HEK293 (cell line): ENCODE data around the gene RPL29.

Experiments
- BCL11A ChIP-seq: fragments of 450-650 bp; formaldehyde crosslinking; IDR thresholded peaks from 2 replicates; pipeline ENCODE4 v1.5.1; 2016; ENCODE audit warnings: low read depth, missing biosample characterization, missing genetic modification characterization
- BCL11B ChIP-seq: fragments of 450-650 bp; formaldehyde crosslinking; IDR thresholded peaks from 2 replicates; pipeline ENCODE4 v1.5.1; 2016; ENCODE audit warnings: low read depth, missing biosample characterization, missing genetic modification characterization
- CTCF ChIP-seq: fragments of 450-650 bp; formaldehyde crosslinking; IDR thresholded peaks from 2 replicates; pipeline ENCODE4 v1.5.1; 2016; ENCODE audit warnings: missing biosample characterization, missing genetic modification characterization
- PBX3 ChIP-seq: sonication (generic); formaldehyde crosslinking; IDR thresholded peaks from 2 replicates; pipeline ENCODE4 v1.8.1; 2022; ENCODE audit warnings: mild to moderate bottlenecking, moderate library complexity, missing genetic modification reagents
- REST ChIP-seq: fragments of 450-650 bp; formaldehyde crosslinking; IDR thresholded peaks from 2 replicates; pipeline ENCODE4 v1.5.1; 2016; ENCODE audit warnings: missing biosample characterization, missing genetic modification characterization
- ZBTB21 ChIP-seq: fragments of 450-650 bp; formaldehyde crosslinking; IDR thresholded peaks from 2 replicates; pipeline ENCODE4 v1.5.1; 2017; ENCODE audit warnings: missing biosample characterization, missing genetic modification characterization
- ZNF221 ChIP-seq: fragments of 450-650 bp; formaldehyde crosslinking; IDR thresholded peaks from 2 replicates; pipeline ENCODE4 v1.5.1; 2017; ENCODE audit warnings: missing biosample characterization, missing genetic modification characterization, borderline replicate concordance
- ZNF223 ChIP-seq: fragments of 450-650 bp; formaldehyde crosslinking; IDR thresholded peaks from 2 replicates; pipeline ENCODE4 v1.5.1; 2016; ENCODE audit warnings: missing biosample characterization, missing genetic modification characterization
- ZNF548 ChIP-seq: fragments of 450-650 bp; formaldehyde crosslinking; IDR thresholded peaks from 2 replicates; pipeline ENCODE4 v1.5.1; 2016; ENCODE audit warnings: missing biosample characterization, missing genetic modification characterization
- ZNF580 ChIP-seq: fragments of 450-650 bp; formaldehyde crosslinking; IDR thresholded peaks from 2 replicates; pipeline ENCODE4 v1.5.1; 2016; ENCODE audit warnings: missing biosample characterization, missing genetic modification characterization
- ZSCAN5A ChIP-seq: fragments of 450-650 bp; formaldehyde crosslinking; IDR thresholded peaks from 2 replicates; pipeline ENCODE4 v1.5.1; 2016; ENCODE audit warnings: missing biosample characterization, missing genetic modification characterization

GRCh38 chr3:51954105-51954504 is 41.6 kb downstream of the RPL29 start:
- no peak for TF ChIP-seq ZNF223 (tag by site-specific recombination)
- no peak for TF ChIP-seq CTCF (tag by site-specific recombination)
- TF ChIP-seq ZNF548 (tag by site-specific recombination) = no peak
- TF ChIP-seq BCL11B (tag by site-specific recombination) = no peak
- no peak for TF ChIP-seq ZSCAN5A (tag by site-specific recombination)
- TF ChIP-seq REST (tag by site-specific recombination) = no peak
- TF ChIP-seq BCL11A (tag by site-specific recombination) = no peak
- TF ChIP-seq ZBTB21 (tag by site-specific recombination) = no peak
- no peak for TF ChIP-seq PBX3
- no peak for TF ChIP-seq ZNF221 (tag by site-specific recombination)
- TF ChIP-seq ZNF580 (tag by site-specific recombination) = no peak
